ENCODE results near the gene CHTOP. TPM values are rescaled to one million over a fixed set of nuclear protein-coding genes. Genes with fewer than 3 reads are reported as not detected.

CHTOP gene
- total and polyA plus RNA-seq, 4 experiments from 2014 or later = 42.2 to 149 (median 110) TPM

DNA sequence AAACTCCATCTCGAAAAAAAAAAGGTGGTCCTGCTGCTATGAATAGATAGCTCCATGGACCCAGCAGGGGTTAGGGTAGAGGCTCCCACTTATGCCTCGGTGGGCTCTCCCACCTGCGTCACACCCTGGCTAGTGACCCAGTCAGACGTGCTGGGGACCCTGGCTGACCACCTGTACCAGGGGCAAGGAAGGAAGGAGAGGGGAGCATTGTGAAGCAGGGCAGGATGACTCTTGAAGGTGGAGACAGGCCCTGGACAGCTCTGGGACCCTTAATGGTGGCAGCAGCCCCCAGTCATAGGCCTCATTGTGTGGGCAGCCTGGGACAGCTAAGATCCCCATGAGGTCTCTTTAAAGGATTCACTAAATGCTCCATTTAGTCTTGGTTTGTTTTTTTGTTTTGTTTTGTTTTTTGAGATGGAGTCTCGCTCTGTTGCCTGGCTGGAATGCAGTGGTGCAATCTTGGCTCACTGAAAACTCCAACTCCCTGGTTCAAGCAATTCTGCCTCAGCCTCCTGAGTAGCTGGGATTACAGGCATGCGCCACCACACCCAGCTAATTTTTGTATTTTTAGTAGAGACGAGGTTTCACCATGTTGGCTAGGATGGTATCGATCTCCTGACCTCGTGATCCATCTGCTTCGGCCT, 14.3 kb downstream of the CHTOP start:
- no peak for DNase-seq
- H3K4me1 Mint-ChIP-seq = peaks cover 36 to 62% (median 48%) of the 10 kb centered on the region in 4 donors
- Histone ChIP-seq H3K4me3 (ENCODE audit: low read length in 2 of 2) (no peak overlapping the region), H3K27ac (ENCODE audit: low read depth, low read length) (no peak overlapping the region), H3K27me3 (ENCODE audit: insufficient read depth, low read length) (no peaks in the 10 kb centered on the region), H3K4me1 (ENCODE audit: insufficient read depth, low read length) (peaks cover 38% of the 10 kb centered on the region), H3K36me3 (ENCODE audit: insufficient read depth, low read length) (peaks cover 29% of the 10 kb centered on the region), H3K9me3 (ENCODE audit: control insufficient read depth in 1 of 2, low read length in 2 of 2) (no peaks in the 10 kb centered on the region)
- peaks cover 26 to 44% of the 10 kb centered on the region in 2 donors for H3K36me3 Mint-ChIP-seq
- CTCF ChIA-PET (ENCODE audit: partially characterized antibody) = interaction anchor here (1.0 to 1.7 kb wide), 3 partner anchors 13 to 138 kb away, joined by 3 to 6 read pairs (median 4); no protein-coding TSS in a partner anchor
- H3K9me3 Mint-ChIP-seq = no peaks in the 10 kb centered on the region
- POLR2A ChIA-PET (ENCODE audit: partially characterized antibody) = interaction anchor here (0.7 to 8.9 kb wide), 5 partner anchors 10 to 330 kb away, joined by 3 to 80 read pairs (median 13); partner anchors contain the start of genes CHTOP, INTS3, JTB and SNAPIN
- peak overlapping the region in 5 of 7 donors; percentile 10 to 85 (median 66) for H3K27ac Mint-ChIP-seq
- no peak overlapping the region for H3K4me3 Mint-ChIP-seq
- H3K27me3 Mint-ChIP-seq = no peaks in the 10 kb centered on the region
- intact Hi-C loops (cut with micrococcal nuclease) = no loop called here

DNA sequence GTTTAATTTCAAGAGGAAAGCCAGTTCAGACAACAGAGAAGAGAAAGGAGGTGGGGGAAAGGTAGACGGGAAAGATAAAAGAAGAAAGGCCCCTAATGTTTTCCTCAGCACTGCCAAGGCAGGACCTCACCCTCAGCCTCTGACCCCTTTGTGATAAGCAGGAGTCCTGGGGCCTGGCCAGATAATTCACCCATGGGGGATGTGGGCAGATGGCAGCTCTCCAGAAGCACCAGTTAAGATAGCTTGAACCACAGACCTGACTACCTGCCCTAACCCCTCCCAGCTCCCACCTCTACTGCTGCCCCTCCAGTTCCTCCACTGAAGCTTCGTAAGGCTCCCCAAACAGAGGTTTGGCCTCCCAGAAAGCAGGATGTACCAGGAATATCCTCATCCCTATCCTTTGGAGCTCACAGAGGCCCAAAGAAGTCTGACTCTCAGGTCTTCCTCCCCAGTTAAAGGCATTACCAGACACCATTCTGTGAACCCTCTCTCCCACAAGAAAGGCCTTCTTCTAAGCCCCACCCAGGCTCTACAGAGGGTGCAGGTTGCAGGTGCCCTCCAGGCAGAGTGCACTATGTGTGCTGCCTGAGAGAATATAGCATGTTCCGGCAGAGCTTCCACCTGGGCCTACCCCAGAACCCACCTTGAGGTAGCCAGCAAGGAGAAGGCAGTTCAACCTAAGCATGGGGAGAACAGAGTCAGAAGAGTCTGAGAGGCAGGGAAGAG, 15.4 kb downstream of the CHTOP start:
- Histone ChIP-seq H3K27me3 (ENCODE audit: insufficient read depth, low read length) (no peaks in the 10 kb centered on the region), H3K9me3 (ENCODE audit: control insufficient read depth in 1 of 2, low read length in 2 of 2) (no peaks in the 10 kb centered on the region), H3K36me3 (ENCODE audit: insufficient read depth, low read length) (peaks cover 18% of the 10 kb centered on the region), H3K4me1 (ENCODE audit: insufficient read depth, low read length) (peaks cover 28% of the 10 kb centered on the region), H3K4me3 (ENCODE audit: low read length in 2 of 2) (no peak overlapping the region), H3K27ac (ENCODE audit: low read depth, low read length) (peak overlapping the region; percentile 17)
- ChIA-PET POLR2A (ENCODE audit: partially characterized antibody) (interaction anchor here (0.6 to 8.9 kb wide), 5 partner anchors 9 to 23 kb away, joined by 4 to 80 read pairs (median 6); partner anchors contain the start of genes CHTOP, ILF2 and SNAPIN), CTCF (ENCODE audit: partially characterized antibody) (interaction anchor here (1.0 to 1.5 kb wide), 3 partner anchors 28 to 327 kb away, joined by 3 to 4 read pairs (median 3); no protein-coding TSS in a partner anchor)
- peaks cover 16 to 32% of the 10 kb centered on the region in 2 donors for H3K36me3 Mint-ChIP-seq
- H3K9me3 Mint-ChIP-seq = no peaks in the 10 kb centered on the region
- peak overlapping the region in 7 of 8 donors; percentile 35 to 76 (median 61) for H3K4me3 Mint-ChIP-seq
- peak overlapping the region; percentile 60 to 91 (median 88) for H3K27ac Mint-ChIP-seq
- intact Hi-C loops (cut with micrococcal nuclease) = no loop called here
- peaks cover 27 to 54% (median 38%) of the 10 kb centered on the region in 4 donors for H3K4me1 Mint-ChIP-seq
- no peaks in the 10 kb centered on the region for H3K27me3 Mint-ChIP-seq
- DNase-seq = peak in 3 of 5 donors; percentile 20 to 32 (median 28)

DNA sequence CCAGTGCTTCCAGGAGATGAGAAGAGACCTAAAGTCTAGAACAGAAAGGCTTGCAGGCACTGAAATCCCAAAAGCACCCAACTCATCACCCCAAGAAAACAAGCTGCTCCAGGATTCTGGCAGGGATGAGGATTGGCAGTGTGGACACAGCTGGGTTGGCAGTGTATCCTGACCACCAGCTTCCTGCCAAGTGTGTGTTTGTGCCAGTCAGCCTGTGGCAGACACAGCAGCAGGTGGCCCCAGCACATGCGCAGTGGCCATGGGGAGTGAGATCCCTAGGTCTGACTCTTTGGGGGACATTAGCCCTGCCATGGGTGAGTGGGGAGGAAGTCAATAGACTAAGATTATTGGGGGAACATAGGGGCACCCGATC, 16.0 kb downstream of the CHTOP start:
- CTCF ChIA-PET (ENCODE audit: partially characterized antibody) = interaction anchor here (1.0 to 1.5 kb wide), 3 partner anchors 28 to 327 kb away, joined by 3 to 4 read pairs (median 3); no protein-coding TSS in a partner anchor
- H3K36me3 Mint-ChIP-seq = peaks cover 10 to 27% of the 10 kb centered on the region in 2 donors
- Histone ChIP-seq H3K9me3 (ENCODE audit: control insufficient read depth in 1 of 2, low read length in 2 of 2) (no peaks in the 10 kb centered on the region), H3K27me3 (ENCODE audit: insufficient read depth, low read length) (no peaks in the 10 kb centered on the region), H3K4me3 (ENCODE audit: low read length in 2 of 2) (no peak overlapping the region), H3K36me3 (ENCODE audit: insufficient read depth, low read length) (peaks cover 13% of the 10 kb centered on the region), H3K27ac (ENCODE audit: low read depth, low read length) (peak overlapping the region; percentile 17), H3K4me1 (ENCODE audit: insufficient read depth, low read length) (peaks cover 26% of the 10 kb centered on the region)
- no peaks in the 10 kb centered on the region for H3K9me3 Mint-ChIP-seq
- peak overlapping the region in 6 of 7 donors; percentile 54 to 91 (median 88) for H3K27ac Mint-ChIP-seq
- POLR2A ChIA-PET (ENCODE audit: partially characterized antibody) = interaction anchor here (0.8 to 8.9 kb wide), 4 partner anchors 9 to 21 kb away, joined by 4 to 80 read pairs (median 6); partner anchors contain the start of genes CHTOP, ILF2 and SNAPIN
- H3K4me1 Mint-ChIP-seq = peaks cover 23 to 48% (median 33%) of the 10 kb centered on the region in 4 donors
- intact Hi-C loops (cut with micrococcal nuclease) = no loop called here
- peak overlapping the region in 7 of 8 donors; percentile 35 to 76 (median 61) for H3K4me3 Mint-ChIP-seq
- H3K27me3 Mint-ChIP-seq = no peaks in the 10 kb centered on the region
- DNase-seq = no peak

DNA sequence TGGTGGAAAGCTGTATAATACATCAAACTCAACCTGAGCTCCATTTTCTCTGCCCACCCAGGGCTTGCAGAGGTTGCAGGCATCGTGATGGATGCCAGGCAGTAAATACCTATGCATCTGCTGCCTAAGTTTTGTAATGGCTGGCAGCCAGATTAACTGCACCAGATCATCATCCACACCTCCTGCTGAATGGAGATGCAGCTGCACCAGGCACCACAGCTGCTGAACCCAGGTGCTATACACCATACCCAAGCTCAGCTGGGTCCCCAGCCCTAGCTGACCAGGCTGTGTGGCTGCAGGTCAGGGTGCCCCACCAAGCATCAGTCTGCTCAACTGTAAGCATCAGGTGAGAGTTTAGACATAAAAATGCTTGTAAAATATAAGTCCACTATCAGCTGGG, 17.9 kb downstream of the CHTOP start:
- no peaks in the 10 kb centered on the region for H3K27me3 ChIP-seq (ENCODE audit: insufficient read depth, low read length)
- DNase-seq = no peak
- H3K4me3 ChIP-seq (ENCODE audit: low read length in 2 of 2) = no peak overlapping the region
- H3K27me3 Mint-ChIP-seq = no peaks in the 10 kb centered on the region
- H3K9me3 Mint-ChIP-seq = no peaks in the 10 kb centered on the region
- intact Hi-C loops (cut with micrococcal nuclease) = no loop called here
- no peaks in the 10 kb centered on the region for H3K9me3 ChIP-seq (ENCODE audit: control insufficient read depth in 1 of 2, low read length in 2 of 2)
- H3K36me3 ChIP-seq (ENCODE audit: insufficient read depth, low read length) = no peaks in the 10 kb centered on the region
- H3K36me3 Mint-ChIP-seq = peaks cover 0 to 8% of the 10 kb centered on the region in 2 donors
- ChIA-PET CTCF (ENCODE audit: partially characterized antibody) (interaction anchor here (1.7 to 2.4 kb wide), 2 partner anchors 9 to 13 kb away, joined by 5 read pairs; no protein-coding TSS in a partner anchor), POLR2A (ENCODE audit: partially characterized antibody) (interaction anchor here (0.6 to 1.2 kb wide), 5 partner anchors 8 to 76 kb away, joined by 3 read pairs; partner anchors contain the start of genes CHTOP and INTS3)
- H3K4me3 Mint-ChIP-seq = no peak overlapping the region
- H3K27ac ChIP-seq (ENCODE audit: low read depth, low read length) = no peak overlapping the region
- H3K27ac Mint-ChIP-seq = no peak overlapping the region
- H3K4me1 ChIP-seq (ENCODE audit: insufficient read depth, low read length) = peaks cover 16% of the 10 kb centered on the region
- peaks cover 13 to 37% (median 20%) of the 10 kb centered on the region in 4 donors for H3K4me1 Mint-ChIP-seq

DNA sequence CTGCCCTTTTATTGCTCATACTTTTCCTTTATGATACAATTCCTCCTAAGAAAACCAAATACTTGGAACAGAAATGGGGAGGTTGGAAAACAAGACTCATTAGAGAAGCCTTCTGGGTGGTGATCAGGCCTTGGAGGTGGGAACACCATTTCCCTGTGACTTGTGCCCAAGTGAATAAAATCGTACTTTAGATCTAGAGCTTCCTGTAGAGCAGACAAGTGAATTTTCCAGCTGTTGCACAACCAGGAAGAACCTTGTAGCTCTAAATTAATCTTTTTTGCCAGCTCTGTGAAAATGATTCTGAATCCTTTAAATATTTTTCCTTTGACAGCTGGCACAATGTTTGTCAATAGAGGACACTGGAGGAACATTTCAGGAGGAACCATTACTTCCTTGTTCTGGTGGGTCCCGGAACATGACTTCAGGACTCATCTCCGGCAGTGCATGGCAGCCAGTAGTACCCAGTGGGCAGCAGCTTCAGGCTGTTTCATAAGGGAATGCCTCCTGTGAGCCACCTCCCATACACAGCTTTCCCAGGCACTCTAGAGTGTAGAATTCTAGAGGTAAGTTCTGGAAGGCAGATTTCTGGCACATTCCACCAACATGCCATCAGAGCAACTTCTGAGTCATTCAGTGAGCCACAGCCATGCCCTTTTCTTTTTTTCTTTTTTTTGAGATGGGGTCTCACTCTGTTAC, 19.1 kb downstream of the CHTOP start:
- Mint-ChIP-seq H3K27me3 (no peaks in the 10 kb centered on the region), H3K36me3 (peaks cover 0 to 2% of the 10 kb centered on the region in 2 donors), H3K9me3 (no peaks in the 10 kb centered on the region), H3K27ac (peak overlapping the region in 2 of 7 donors; percentile 44 to 53), H3K4me1 (peaks cover 10 to 29% (median 15%) of the 10 kb centered on the region in 4 donors), H3K4me3 (no peak overlapping the region)
- intact Hi-C loops (cut with micrococcal nuclease) = no loop called here
- POLR2A ChIA-PET (ENCODE audit: partially characterized antibody) = interaction anchor here (1.0 kb wide), 1 partner anchor 13 kb away, joined by 3 read pairs; no protein-coding TSS in a partner anchor
- Histone ChIP-seq H3K4me3 (ENCODE audit: low read length in 2 of 2) (no peak overlapping the region), H3K4me1 (ENCODE audit: insufficient read depth, low read length) (peaks cover 18% of the 10 kb centered on the region), H3K27me3 (ENCODE audit: insufficient read depth, low read length) (no peaks in the 10 kb centered on the region), H3K27ac (ENCODE audit: low read depth, low read length) (no peak overlapping the region), H3K9me3 (ENCODE audit: control insufficient read depth in 1 of 2, low read length in 2 of 2) (no peaks in the 10 kb centered on the region), H3K36me3 (ENCODE audit: insufficient read depth, low read length) (no peaks in the 10 kb centered on the region)
- CTCF ChIA-PET (ENCODE audit: partially characterized antibody) = interaction anchor here (1.7 to 2.4 kb wide), 2 partner anchors 10 to 14 kb away, joined by 5 read pairs; no protein-coding TSS in a partner anchor
- no peak for DNase-seq

DNA sequence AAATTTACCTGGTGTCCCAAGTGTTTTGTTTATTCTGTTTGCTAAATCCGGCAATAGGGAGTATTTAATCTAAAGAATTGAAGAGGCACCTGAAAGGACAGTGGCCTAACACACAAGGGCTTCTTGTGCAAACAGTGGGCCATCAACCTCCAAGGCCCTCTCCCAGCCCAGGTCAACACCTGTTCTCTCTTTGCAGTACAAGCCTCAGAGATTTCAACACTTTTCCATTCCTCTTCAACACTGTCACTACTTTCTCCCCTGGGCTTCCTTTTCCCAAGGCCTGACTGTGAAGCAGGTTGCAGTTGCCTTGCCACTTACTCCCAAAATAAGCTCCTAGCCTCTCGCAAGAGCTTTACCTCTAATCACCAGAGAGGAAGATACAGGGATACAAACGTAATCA, 21.5 kb downstream of the CHTOP start:
- Histone ChIP-seq H3K9me3 (ENCODE audit: control insufficient read depth in 1 of 2, low read length in 2 of 2) (no peaks in the 10 kb centered on the region), H3K4me3 (ENCODE audit: low read length in 2 of 2) (no peak overlapping the region), H3K36me3 (ENCODE audit: insufficient read depth, low read length) (no peaks in the 10 kb centered on the region), H3K27me3 (ENCODE audit: insufficient read depth, low read length) (no peaks in the 10 kb centered on the region), H3K4me1 (ENCODE audit: insufficient read depth, low read length) (peaks cover 19% of the 10 kb centered on the region), H3K27ac (ENCODE audit: low read depth, low read length) (no peak overlapping the region)
- intact Hi-C loops (cut with micrococcal nuclease) = no loop called here
- H3K27me3 Mint-ChIP-seq = no peaks in the 10 kb centered on the region
- ChIA-PET CTCF (ENCODE audit: partially characterized antibody) (no interaction called here), POLR2A (ENCODE audit: partially characterized antibody) (interaction anchor here (0.8 to 1.2 kb wide), 2 partner anchors 16 to 22 kb away, joined by 3 to 4 read pairs; partner anchors contain the start of gene CHTOP)
- H3K4me3 Mint-ChIP-seq = no peak overlapping the region
- H3K27ac Mint-ChIP-seq = peak overlapping the region in 1 of 7 donors; percentile 10
- peaks cover 9 to 25% (median 14%) of the 10 kb centered on the region in 4 donors for H3K4me1 Mint-ChIP-seq
- H3K36me3 Mint-ChIP-seq = peaks cover 0 to 6% of the 10 kb centered on the region in 2 donors
- H3K9me3 Mint-ChIP-seq = no peaks in the 10 kb centered on the region
- no peak for DNase-seq

Measured in CD4-positive, alpha-beta memory T cell (primary cell).